PC-9 (cell line): Measurements from ENCODE around the gene ARHGAP22. TPM values are rescaled to one million over a fixed set of nuclear protein-coding genes. Genes with fewer than 3 reads are reported as not detected.

Source experiments
- BruUV-seq: library from RNA; stranded (reverse); fragments of 400-500 nt; replicated peaks from 2 replicates; lab custom pipeline; 2021; lab: Mats Ljungman, UMichigan
- CTCF ChIA-PET: fragments of 300-600 bp; sonication (Branson Sonifier 250); formaldehyde crosslinking; loops from one replicate; lab custom pipeline; 2022; ENCODE audit warnings: antibody characterized with exemption; lab: Charles Lee
- POLR2A ChIA-PET: fragments of 300-600 bp; sonication (Branson Sonifier 250); formaldehyde crosslinking; loops from one replicate; lab custom pipeline; 2022; ENCODE audit warnings: antibody characterized with exemption; ENCODE audit not compliant: unreplicated experiment; lab: Charles Lee
- DNase-seq, 2 experiments: peaks; one replicate each; pipeline versions ENCODE4 v3.0.0 to v3.0.0-alpha.2; 2015 to 2022; ENCODE audit warnings: mixed read lengths in 1 of 2
- H2AFZ ChIP-seq: fragments of 200-600 bp; sonication (generic); 2 replicates; pipeline ENCODE4 v1.8.1; 2017; ENCODE audit warnings: antibody characterized with exemption
- H3F3A ChIP-seq: fragments of 200-600 bp; sonication (generic); 2 replicates; pipeline ENCODE4 v1.8.1; 2017; ENCODE audit warnings: antibody characterized with exemption, mild to moderate bottlenecking, low read depth; ENCODE audit not compliant: insufficient read depth
- H3K27ac ChIP-seq: fragments of 200-600 bp; sonication (generic); 2 replicates; pipeline ENCODE4 v1.6.1; 2016; ENCODE audit warnings: mixed run types
- H3K27me3 ChIP-seq: fragments of 200-600 bp; sonication (generic); 2 replicates; pipeline ENCODE4 v1.6.1; 2016; ENCODE audit warnings: low read depth, mixed run types; ENCODE audit not compliant: insufficient read depth
- H3K36me3 ChIP-seq: fragments of 200-600 bp; sonication (generic); 2 replicates; pipeline ENCODE4 v1.6.1; 2016; ENCODE audit warnings: low read depth, mixed run types
- H3K4me1 ChIP-seq: fragments of 200-600 bp; sonication (generic); replicated peaks from 2 replicates; pipeline ENCODE4 v1.6.1; 2016; ENCODE audit warnings: mixed run types; ENCODE audit not compliant: insufficient read depth
- H3K4me2 ChIP-seq: fragments of 200-600 bp; sonication (generic); 2 replicates; pipeline ENCODE4 v1.6.1; 2017; ENCODE audit warnings: mixed run types
- H3K4me3 ChIP-seq: fragments of 200-600 bp; sonication (generic); 2 replicates; pipeline ENCODE4 v1.6.1; 2016; ENCODE audit warnings: mixed run types
- H3K79me2 ChIP-seq: fragments of 200-600 bp; sonication (generic); 2 replicates; pipeline ENCODE4 v1.6.1; 2017; ENCODE audit warnings: low read depth, mixed run types
- H3K9me2 ChIP-seq: fragments of 200-600 bp; sonication (generic); 2 replicates; pipeline ENCODE4 v1.8.1; 2017; ENCODE audit warnings: mild to moderate bottlenecking; ENCODE audit not compliant: insufficient read depth
- H3K9me3 ChIP-seq: fragments of 200-600 bp; sonication (generic); 2 replicates; pipeline ENCODE4 v1.8.1; 2016; ENCODE audit warnings: low read depth; ENCODE audit not compliant: insufficient read depth
- H4K20me1 ChIP-seq: fragments of 200-600 bp; sonication (generic); 2 replicates; pipeline ENCODE4 v1.8.1; 2017; ENCODE audit not compliant: insufficient read depth
- CTCF ChIP-seq: fragments of 200-600 bp; sonication (generic); conservative IDR thresholded peaks from 2 replicates; pipeline ENCODE4 v1.6.1; 2017; ENCODE audit warnings: mixed run types, antibody characterized with exemption, mild to moderate bottlenecking, moderate library complexity
- EZH2 ChIP-seq: fragments of 200-600 bp; sonication (generic); IDR thresholded peaks from 2 replicates; pipeline ENCODE4 v1.8.0; 2017; ENCODE audit warnings: antibody characterized with exemption, low read depth
- intact Hi-C: fragments of 100-400 bp; cut with micrococcal nuclease; formaldehyde crosslinking; loops from one replicate; pipeline ENCODE4 v1.10.0; 2022; ENCODE audit not compliant: unreplicated experiment
- total RNA-seq: library from RNA; stranded (reverse); gene quantifications from 2 replicates; pipeline ENCODE4 v1.2.3, GENCODE V29; 2021

ARHGAP22 gene
- total RNA-seq, 1 experiment from 2014 or later = 4.0 TPM

GRCh38 chr10:48400129-48400849, 204.6 kb downstream of the ARHGAP22 start:
- intact Hi-C loops = no loop called here
- TF ChIP-seq EZH2 = no peak
- TF ChIP-seq CTCF = no peak
- peaks cover 11% of the 10 kb centered on the region; the same call in 1 of the 2 replicates for H3K79me2 ChIP-seq
- no peaks in the 10 kb centered on the region for H3F3A ChIP-seq
- H3K9me3 ChIP-seq = no peaks in the 10 kb centered on the region
- H3K36me3 ChIP-seq = no peaks in the 10 kb centered on the region
- H3K4me1 ChIP-seq = no peaks in the 10 kb centered on the region
- ChIA-PET CTCF (no interaction called here), POLR2A (interaction anchor here (0.6 kb wide), 1 partner anchor 15 kb away, joined by 9 read pairs; no protein-coding TSS in a partner anchor)
- no peak overlapping the region for H3K4me3 ChIP-seq
- no peak for DNase-seq
- H4K20me1 ChIP-seq = peaks cover 14% of the 10 kb centered on the region
- no peaks in the 10 kb centered on the region for H3K9me2 ChIP-seq
- no peak overlapping the region for H3K4me2 ChIP-seq
- no peaks in the 10 kb centered on the region for H3K27me3 ChIP-seq
- no peak overlapping the region for H2AFZ ChIP-seq
- no peak overlapping the region for H3K27ac ChIP-seq
- BruUV-seq = no TSS peak

- POLR2A ChIA-PET = interaction anchor here (0.6 kb wide), 1 partner anchor 16 kb away, joined by 9 read pairs; no protein-coding TSS in a partner anchor
- Histone ChIP-seq H3K9me2 (no peaks in the 10 kb centered on the region), H3K79me2 (peaks cover 12% of the 10 kb centered on the region; the same call in 1 of the 2 replicates), H3K36me3 (no peaks in the 10 kb centered on the region), H2AFZ (no peak overlapping the region), H3K9me3 (no peaks in the 10 kb centered on the region), H4K20me1 (peaks cover 14% of the 10 kb centered on the region), H3K4me2 (no peak overlapping the region), H3K27ac (no peak overlapping the region), H3F3A (no peaks in the 10 kb centered on the region), H3K4me1 (no peaks in the 10 kb centered on the region), H3K4me3 (no peak overlapping the region), H3K27me3 (no peaks in the 10 kb centered on the region)
- intact Hi-C loops = no loop called here
- DNase-seq = no peak
- CTCF ChIA-PET = no interaction called here
- no TSS peak for BruUV-seq
- TF ChIP-seq EZH2 (no peak), CTCF (no peak)
Measured at GRCh38 chr10:48399551-48399950, 205.3 kb downstream of the ARHGAP22 start.

GRCh38 chr10:48399056-48399541, 205.8 kb downstream of the ARHGAP22 start:
- Histone ChIP-seq H3K4me3 (no peak overlapping the region), H3K27me3 (no peaks in the 10 kb centered on the region), H3K9me3 (no peaks in the 10 kb centered on the region), H3K9me2 (no peaks in the 10 kb centered on the region), H4K20me1 (peaks cover 14% of the 10 kb centered on the region), H3K36me3 (no peaks in the 10 kb centered on the region), H3F3A (no peaks in the 10 kb centered on the region), H3K4me1 (no peaks in the 10 kb centered on the region), H3K79me2 (peaks cover 12% of the 10 kb centered on the region; the same call in 1 of the 2 replicates), H3K27ac (no peak overlapping the region), H2AFZ (no peak overlapping the region), H3K4me2 (no peak overlapping the region)
- intact Hi-C loops = no loop called here
- POLR2A ChIA-PET = no interaction called here
- TF ChIP-seq EZH2 (no peak), CTCF (no peak)
- CTCF ChIA-PET = no interaction called here
- DNase-seq = no peak
- no TSS peak for BruUV-seq
